HEK293 (cell line): ENCODE results near the gene SEMA4B.

Experiments
- CTCF ChIA-PET: fragments of 350-600 bp; formaldehyde crosslinking; extraction: SDS; loops from one replicate; lab custom pipeline; 2021; ENCODE audit warnings: antibody characterized with exemption; lab: Yijun Ruan, JAX
- POLR2A ChIA-PET: fragments of 300-600 bp; formaldehyde crosslinking; extraction: SDS; loops from one replicate; lab custom pipeline; 2020; ENCODE audit warnings: antibody characterized with exemption, inconsistent platforms; lab: Yijun Ruan, JAX
- H3K27ac ChIP-seq: fragments of 200-500 bp; sonication (Bioruptor generic); 2 replicates; pipeline ENCODE4 v1.5.1; 2014; ENCODE audit warnings: low read depth, low read length, control low read depth, inconsistent platforms; ENCODE audit errors: extremely low read depth
- H3K36me3 ChIP-seq, 2 experiments: fragments of 200-500 bp in 1 of 2; sonication (Bioruptor generic) in 1 of 2; 1 replicate in 1 of 2; 2 replicates in 1 of 2; pipeline ENCODE4 v1.5.1; 2014 to 2017; ENCODE audit warnings: inconsistent platforms in 2 of 2, low read length in 2 of 2; ENCODE audit not compliant: control insufficient read depth in 2 of 2, insufficient read depth in 1 of 2
- H3K4me1 ChIP-seq: fragments of 200-500 bp; sonication (Bioruptor generic); 2 replicates; pipeline ENCODE4 v1.5.1; 2014; ENCODE audit warnings: mild to moderate bottlenecking, low read length, inconsistent platforms; ENCODE audit not compliant: control insufficient read depth, insufficient read depth
- H3K4me3 ChIP-seq: 2 replicates; pipeline ENCODE4 v1.5.1; 2011; ENCODE audit warnings: low read depth, mild to moderate bottlenecking, control low read depth, low read length, moderate library complexity
- H3K9me3 ChIP-seq: fragments of 200-500 bp; sonication (Bioruptor generic); 2 replicates; pipeline ENCODE4 v1.5.1; 2014; ENCODE audit warnings: low read depth, low read length, inconsistent platforms; ENCODE audit not compliant: control insufficient read depth, insufficient read depth
- AEBP2 ChIP-seq: fragments of 450-650 bp; formaldehyde crosslinking; IDR thresholded peaks from 2 replicates; pipeline ENCODE4 v1.5.1; 2016; ENCODE audit warnings: missing biosample characterization, missing genetic modification characterization, borderline replicate concordance
- HIC1 ChIP-seq: fragments of 450-650 bp; formaldehyde crosslinking; IDR thresholded peaks from 2 replicates; pipeline ENCODE4 v1.5.1; 2016; ENCODE audit warnings: missing biosample characterization, missing genetic modification characterization
- HOXD13 ChIP-seq: sonication (generic); formaldehyde crosslinking; IDR thresholded peaks from 2 replicates; pipeline ENCODE4 v1.8.0; 2022; ENCODE audit warnings: missing genetic modification reagents, borderline replicate concordance
- KLF1 ChIP-seq: fragments of 450-650 bp; formaldehyde crosslinking; IDR thresholded peaks from 2 replicates; pipeline ENCODE4 v1.5.1; 2016; ENCODE audit warnings: missing biosample characterization, missing genetic modification characterization
- OSR2 ChIP-seq: fragments of 450-650 bp; formaldehyde crosslinking; IDR thresholded peaks from 2 replicates; pipeline ENCODE4 v1.5.1; 2016; ENCODE audit warnings: missing biosample characterization, missing genetic modification characterization
- SCRT1 ChIP-seq: fragments of 450-650 bp; formaldehyde crosslinking; IDR thresholded peaks from 2 replicates; pipeline ENCODE4 v1.5.1; 2016; ENCODE audit warnings: missing biosample characterization, missing genetic modification characterization, borderline replicate concordance
- TRIM28 ChIP-seq: IDR thresholded peaks from 2 replicates; pipeline ENCODE4 v1.6.1; 2011; ENCODE audit warnings: low read length, control low read depth, borderline replicate concordance
- YY1 ChIP-seq: fragments of 450-650 bp; formaldehyde crosslinking; IDR thresholded peaks from 2 replicates; pipeline ENCODE4 v1.5.1; 2018; ENCODE audit warnings: missing biosample characterization, missing genetic modification characterization
- ZNF10 ChIP-seq: fragments of 450-650 bp; formaldehyde crosslinking; IDR thresholded peaks from 2 replicates; pipeline ENCODE4 v1.5.1; 2017; ENCODE audit warnings: missing biosample characterization, missing genetic modification characterization
- ZNF16 ChIP-seq: fragments of 450-650 bp; formaldehyde crosslinking; IDR thresholded peaks from 2 replicates; pipeline ENCODE4 v1.5.1; 2016; ENCODE audit warnings: low read depth, missing biosample characterization, missing genetic modification characterization
- ZNF174 ChIP-seq: fragments of 450-650 bp; formaldehyde crosslinking; IDR thresholded peaks from 2 replicates; pipeline ENCODE4 v1.5.0; 2017; ENCODE audit warnings: missing biosample characterization, mild to moderate bottlenecking, missing genetic modification characterization
- ZNF211 ChIP-seq: fragments of 450-650 bp; formaldehyde crosslinking; IDR thresholded peaks from 2 replicates; pipeline ENCODE4 v1.5.1; 2016; ENCODE audit warnings: low read depth, missing biosample characterization, missing genetic modification characterization
- ZNF23 ChIP-seq: fragments of 450-650 bp; formaldehyde crosslinking; IDR thresholded peaks from 2 replicates; pipeline ENCODE4 v1.5.1; 2016; ENCODE audit warnings: missing biosample characterization, missing genetic modification characterization, borderline replicate concordance
- ZNF24 ChIP-seq: fragments of 450-650 bp; formaldehyde crosslinking; IDR thresholded peaks from 2 replicates; pipeline ENCODE4 v1.5.1; 2016; ENCODE audit warnings: missing biosample characterization, missing genetic modification characterization
- ZNF266 ChIP-seq: fragments of 450-650 bp; formaldehyde crosslinking; IDR thresholded peaks from 2 replicates; pipeline ENCODE4 v1.5.1; 2016; ENCODE audit warnings: missing biosample characterization, missing genetic modification characterization, low read depth
- ZNF274 ChIP-seq, 2 experiments: fragments of 200-500 bp in 1 of 2; fragments of 450-650 bp in 1 of 2; sonication (Bioruptor generic) in 1 of 2; formaldehyde crosslinking in 1 of 2; IDR thresholded peaks; 2 replicates each; pipeline versions ENCODE4 v1.5.1 to v1.6.1; 2014 to 2016; ENCODE audit warnings: borderline replicate concordance in 1 of 2, inconsistent platforms in 1 of 2, low read length in 1 of 2, missing biosample characterization in 1 of 2, missing genetic modification characterization in 1 of 2
- ZNF423 ChIP-seq: fragments of 450-650 bp; formaldehyde crosslinking; IDR thresholded peaks from 2 replicates; pipeline ENCODE4 v1.5.1; 2016; ENCODE audit warnings: missing biosample characterization, missing genetic modification characterization
- ZNF48 ChIP-seq: fragments of 450-650 bp; formaldehyde crosslinking; IDR thresholded peaks from 2 replicates; pipeline ENCODE4 v1.5.1; 2016; ENCODE audit warnings: missing biosample characterization, missing genetic modification characterization
- ZNF513 ChIP-seq: fragments of 450-650 bp; IDR thresholded peaks from 2 replicates; pipeline ENCODE4 v1.5.1; 2018; ENCODE audit warnings: missing biosample characterization, missing genetic modification characterization
- ZNF548 ChIP-seq: fragments of 450-650 bp; formaldehyde crosslinking; IDR thresholded peaks from 2 replicates; pipeline ENCODE4 v1.5.1; 2016; ENCODE audit warnings: missing biosample characterization, missing genetic modification characterization
- ZNF561 ChIP-seq: fragments of 450-650 bp; IDR thresholded peaks from 2 replicates; pipeline ENCODE4 v1.5.1; 2018; ENCODE audit warnings: missing biosample characterization, missing genetic modification characterization, borderline replicate concordance
- ZNF624 ChIP-seq: fragments of 450-650 bp; formaldehyde crosslinking; IDR thresholded peaks from 2 replicates; pipeline ENCODE4 v1.5.1; 2017; ENCODE audit warnings: missing biosample characterization, missing genetic modification characterization
- ZNF639 ChIP-seq: fragments of 450-650 bp; formaldehyde crosslinking; IDR thresholded peaks from 2 replicates; pipeline ENCODE4 v1.5.1; 2016; ENCODE audit warnings: missing biosample characterization, missing genetic modification characterization
- ZNF645 ChIP-seq: fragments of 450-650 bp; formaldehyde crosslinking; IDR thresholded peaks from 2 replicates; pipeline ENCODE4; 2016; ENCODE audit warnings: missing biosample characterization, missing genetic modification characterization
- ZNF76 ChIP-seq: fragments of 450-650 bp; formaldehyde crosslinking; IDR thresholded peaks from 2 replicates; pipeline ENCODE4; 2016; ENCODE audit warnings: low read depth, missing biosample characterization, missing genetic modification characterization, borderline replicate concordance

SEMA4B gene

GRCh38 chr15:90202929-90203328 lies 1.8 kb downstream of the SEMA4B start (continued):
- TF ChIP-seq AEBP2 (no peak), ZNF174 (no peak), ZNF16 (tag by site-specific recombination) (no peak), ZNF23 (no peak)

GRCh38 chr15:90203473-90203872 lies 2.3 kb downstream of the SEMA4B start:
- Histone ChIP-seq H3K9me3 (no peaks in the 10 kb centered on the region), H3K27ac (no peak overlapping the region), H3K36me3 (no peaks in the 10 kb centered on the region), H3K4me3 (no peak overlapping the region), H3K4me1 (peaks cover 8% of the 10 kb centered on the region)
- no peak for TF ChIP-seq ZNF48 (tag by site-specific recombination)
- TF ChIP-seq ZNF274 (IDR thresholded peaks at IDR 0.05; ENCODE audit: low read length) = no peak
- no peak for TF ChIP-seq ZNF274 (tag by site-specific recombination; IDR thresholded peaks at IDR 0.05; ENCODE audit: borderline replicate concordance)
- TF ChIP-seq ZNF624 (tag by site-specific recombination) = no peak
- TF ChIP-seq HOXD13 (CRISPR knock-in tag) = no peak
- TF ChIP-seq ZNF24 (tag by site-specific recombination) = no peak
- TF ChIP-seq ZNF561 (tag by site-specific recombination) = no peak
- POLR2A ChIA-PET = interaction anchor here (0.5 to 4.3 kb wide), 2 partner anchors 11 to 403 kb away, joined by 5 to 48 read pairs; no protein-coding TSS in a partner anchor
- CTCF ChIA-PET = interaction anchor here (0.6 to 3.5 kb wide), 4 partner anchors 12 to 212 kb away, joined by 3 to 33 read pairs (median 4); no protein-coding TSS in a partner anchor

- H3K4me1 ChIP-seq = peaks cover 8% of the 10 kb centered on the region
- H3K4me3 ChIP-seq = no peak overlapping the region
- H3K9me3 ChIP-seq = no peaks in the 10 kb centered on the region
- no peak overlapping the region for H3K27ac ChIP-seq
- no peaks in the 10 kb centered on the region for H3K36me3 ChIP-seq
- POLR2A ChIA-PET = interaction anchor here (0.5 to 4.3 kb wide), 2 partner anchors 12 to 403 kb away, joined by 5 to 48 read pairs; no protein-coding TSS in a partner anchor
- CTCF ChIA-PET = interaction anchor here (0.6 to 3.5 kb wide), 4 partner anchors 12 to 212 kb away, joined by 3 to 33 read pairs (median 4); no protein-coding TSS in a partner anchor
- no peak for TF ChIP-seq ZNF266
- no peak for TF ChIP-seq ZNF639
- no peak for TF ChIP-seq ZNF513 (tag by site-specific recombination)
- TF ChIP-seq ZNF76 = no peak
- TF ChIP-seq ZNF10 (tag by site-specific recombination) = no peak
- TF ChIP-seq ZNF211 (tag by site-specific recombination) = no peak
- no peak for TF ChIP-seq HIC1 (tag by site-specific recombination)
- no peak for TF ChIP-seq KLF1 (tag by site-specific recombination)
- TF ChIP-seq YY1 (tag by site-specific recombination) = no peak
- TF ChIP-seq ZNF548 (tag by site-specific recombination) = no peak
- 0 out of 2 replicates have a peak, but pooled peaks have one; percentile 9 for TF ChIP-seq OSR2 (tag by site-specific recombination)
- TF ChIP-seq ZNF174 = no peak
- TF ChIP-seq ZNF645 (tag by site-specific recombination) = no peak
- no peak for TF ChIP-seq SCRT1 (tag by site-specific recombination)
- TF ChIP-seq TRIM28 = no peak
- no peak for TF ChIP-seq ZNF624 (tag by site-specific recombination)
- TF ChIP-seq ZNF423 (tag by site-specific recombination) = peak; percentile 85
Measured at GRCh38 chr15:90203922-90204321, 2.8 kb downstream of the SEMA4B start.
